Ramos (cell line): ENCODE results near the gene LRP6.
"Not testable (repeated sequence)": the region's sequence is repeated elsewhere in the genome, so short reads cannot be mapped to it uniquely, and the experiment has no call there.

Experiments
- in situ Hi-C: fragments of 300-500 bp; cut with MboI; formaldehyde crosslinking; loops from one replicate; pipeline ENCODE4 v1.14.3; 2022; ENCODE audit warnings: low sequenced_read_pairs; ENCODE audit not compliant: unreplicated experiment

Gene LRP6

DNA sequence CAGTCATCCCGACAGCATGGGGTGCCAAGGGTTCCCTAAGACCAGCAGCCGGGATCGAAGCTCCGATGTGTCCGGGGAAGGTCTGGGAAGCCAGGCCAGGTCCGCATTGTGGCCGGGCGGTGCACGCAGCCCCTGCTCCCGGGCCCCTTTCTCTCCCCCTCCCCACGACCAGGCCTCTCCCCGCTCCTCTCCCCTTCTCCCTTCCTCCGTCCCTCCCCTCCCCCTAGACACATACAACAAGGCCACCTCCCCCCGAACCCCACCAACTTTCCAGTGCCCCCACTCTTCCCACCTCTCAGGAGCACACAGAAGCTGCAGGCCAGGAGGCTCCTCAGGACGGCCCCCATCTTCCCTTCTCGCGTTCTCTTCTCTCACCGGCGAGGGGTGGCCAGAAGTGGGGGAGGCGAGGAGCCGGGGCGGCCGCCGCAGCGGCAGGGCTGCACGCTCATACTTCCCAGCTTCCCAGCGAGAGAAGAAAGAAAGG is 413 bp downstream of the LRP6 start:
- in situ Hi-C loops: no loop called here

DNA sequence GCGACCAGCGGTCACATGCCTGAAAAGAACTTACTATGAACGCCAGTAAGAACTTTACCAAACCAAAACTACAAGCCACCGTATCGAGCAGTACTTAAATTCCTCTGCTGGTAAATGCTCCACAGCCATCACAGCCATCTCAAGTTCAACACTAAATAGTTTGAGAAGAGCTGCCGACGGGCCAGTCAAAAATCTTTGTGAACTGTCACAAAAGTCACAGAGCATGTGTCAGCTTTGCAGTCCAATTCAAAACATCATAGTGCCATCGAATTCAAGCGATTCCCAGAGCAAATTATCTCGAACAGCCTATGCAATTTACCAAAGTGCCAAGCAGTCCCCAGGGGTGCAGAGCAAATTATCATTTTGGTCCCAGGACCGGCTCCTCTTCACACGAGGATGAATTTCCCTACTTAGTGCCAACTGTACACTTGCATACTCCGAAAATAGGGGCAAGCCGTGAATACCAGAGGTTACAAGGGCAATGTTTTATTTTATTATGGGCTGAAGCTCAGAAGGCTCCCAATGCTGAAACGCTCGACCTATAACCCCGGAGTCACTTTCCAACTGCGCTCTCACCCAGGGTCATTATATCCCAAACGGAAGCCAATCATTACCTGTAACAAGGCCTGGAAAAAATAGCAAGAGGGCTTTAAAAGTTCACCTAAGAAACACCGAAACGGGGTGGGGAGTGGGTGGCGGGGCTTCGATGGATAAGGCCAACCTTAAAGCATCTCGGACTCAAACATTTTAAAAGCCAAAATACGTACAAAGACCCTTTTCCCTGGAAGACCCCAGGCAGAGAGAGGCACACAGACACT is 1.1 kb downstream of the LRP6 start:
- in situ Hi-C loops: no loop called here

DNA sequence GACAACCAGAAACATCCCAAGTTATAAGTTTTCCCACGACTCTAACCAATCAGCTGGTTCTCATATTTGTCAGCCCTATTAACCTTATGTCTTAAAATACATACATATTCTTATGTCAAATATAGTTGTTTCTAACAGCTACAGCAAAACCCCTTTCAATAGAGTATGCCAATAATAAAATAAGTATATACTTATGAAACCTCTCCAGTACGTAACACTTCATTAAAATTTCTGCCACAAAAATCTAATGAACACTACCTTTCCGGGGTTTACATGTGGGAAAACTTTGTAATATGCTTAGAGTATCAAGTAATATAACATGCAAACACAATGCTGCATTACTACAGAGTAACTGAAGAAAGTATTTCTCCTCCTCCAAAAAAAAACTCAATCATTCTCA is 1.8 kb downstream of the LRP6 start:
- in situ Hi-C loops: no loop called here

DNA sequence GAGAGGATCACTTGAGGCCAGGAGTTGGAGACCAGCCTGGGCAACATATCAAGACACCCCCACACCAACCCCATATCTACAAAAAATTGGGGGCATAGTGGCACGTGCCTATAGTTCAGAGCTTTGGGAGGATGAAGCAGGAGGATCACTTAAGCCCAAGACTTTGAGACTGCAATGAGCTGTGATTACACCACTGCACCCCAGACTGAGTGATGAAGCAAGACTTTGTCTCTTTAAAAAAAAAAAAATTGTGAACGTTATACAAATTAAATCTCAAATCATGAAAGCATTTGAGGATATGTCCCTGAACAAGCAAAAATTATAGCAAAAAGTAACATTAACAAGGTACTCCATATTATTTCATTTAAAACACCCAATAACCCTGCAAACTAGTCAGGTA is 2.9 kb downstream of the LRP6 start:
- in situ Hi-C loops: no loop called here

DNA sequence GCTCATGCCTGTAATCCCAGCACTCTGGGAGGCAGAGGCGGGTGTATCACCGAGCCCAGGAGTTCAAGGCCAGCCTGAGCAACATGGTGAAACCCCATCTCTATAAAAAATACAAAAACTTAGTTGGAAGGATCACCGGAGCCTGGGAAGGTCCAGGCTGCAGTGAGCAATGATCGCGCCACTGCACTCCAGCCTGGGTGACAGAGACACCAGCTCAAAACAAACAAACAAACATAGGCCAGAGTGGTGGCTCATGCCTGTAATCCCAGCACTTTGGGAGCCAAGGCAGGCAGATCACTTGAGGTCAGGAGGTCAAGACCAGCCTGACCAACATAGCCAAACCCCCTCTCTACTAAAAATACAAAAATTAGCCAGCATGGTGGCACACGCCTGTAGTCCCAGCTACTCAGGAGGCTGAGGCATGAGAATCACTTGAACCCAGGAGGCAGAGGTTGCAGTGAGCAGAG is 10.5 kb downstream of the LRP6 start:
- in situ Hi-C loops: not testable (repeated sequence)

DNA sequence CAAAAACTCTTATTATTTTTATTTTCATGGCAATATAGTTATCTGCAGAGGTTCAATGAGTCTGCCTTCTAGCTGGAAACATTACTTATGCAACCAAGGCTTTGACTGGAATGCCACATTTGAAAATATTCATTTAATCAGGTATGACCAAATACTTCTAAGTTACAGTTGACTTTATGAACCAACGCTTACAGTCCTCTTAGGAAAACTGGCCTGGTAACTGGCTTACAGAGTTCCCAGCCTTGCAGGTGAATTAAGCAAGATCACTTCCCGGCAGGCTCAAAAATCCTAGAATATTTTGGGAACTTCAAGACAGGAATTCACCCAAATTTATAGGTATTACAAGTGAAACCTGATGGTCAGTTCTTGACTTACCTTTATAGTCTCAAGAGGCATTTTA is 12.3 kb downstream of the LRP6 start:
- in situ Hi-C loops: no loop called here

DNA sequence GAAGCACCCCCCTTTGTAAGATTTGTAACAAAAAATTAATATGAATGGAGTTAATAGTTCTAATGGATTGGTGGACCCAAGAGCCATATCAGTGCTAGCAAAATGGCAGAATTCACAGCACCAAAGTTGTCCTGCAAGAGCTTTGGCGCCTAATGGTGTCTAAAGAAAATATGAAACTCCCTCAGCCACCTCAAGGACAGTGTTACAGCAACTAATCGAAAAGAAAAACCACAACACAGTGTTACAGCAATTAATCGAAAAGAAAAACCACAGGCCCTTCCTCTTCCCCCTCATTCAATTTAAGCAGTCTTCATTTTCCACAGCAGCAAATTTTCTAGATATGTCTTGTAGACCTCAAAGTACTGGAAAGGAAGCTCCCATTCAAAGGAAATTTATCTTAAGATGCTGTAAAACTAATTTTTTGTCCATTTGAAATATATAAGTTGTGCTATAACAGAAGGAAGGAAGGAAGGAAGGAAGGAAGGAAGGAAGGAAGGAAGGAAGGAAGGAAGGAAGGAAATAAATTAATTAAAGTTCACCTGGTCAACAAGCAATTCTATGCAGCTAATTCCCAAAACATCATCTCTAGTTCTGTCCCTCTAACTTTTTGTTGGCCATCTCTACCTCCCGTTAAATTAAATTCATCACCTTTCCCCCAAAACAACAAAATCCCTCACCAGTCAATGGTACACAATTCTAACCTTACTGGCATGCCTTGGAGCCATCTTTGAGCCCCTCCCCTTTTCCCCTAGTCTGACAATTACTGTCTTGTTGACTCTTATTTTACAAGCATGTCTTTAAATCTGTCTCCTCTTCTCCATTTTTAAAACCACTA is 17.4 kb downstream of the LRP6 start:
- in situ Hi-C loops: no loop called here

DNA sequence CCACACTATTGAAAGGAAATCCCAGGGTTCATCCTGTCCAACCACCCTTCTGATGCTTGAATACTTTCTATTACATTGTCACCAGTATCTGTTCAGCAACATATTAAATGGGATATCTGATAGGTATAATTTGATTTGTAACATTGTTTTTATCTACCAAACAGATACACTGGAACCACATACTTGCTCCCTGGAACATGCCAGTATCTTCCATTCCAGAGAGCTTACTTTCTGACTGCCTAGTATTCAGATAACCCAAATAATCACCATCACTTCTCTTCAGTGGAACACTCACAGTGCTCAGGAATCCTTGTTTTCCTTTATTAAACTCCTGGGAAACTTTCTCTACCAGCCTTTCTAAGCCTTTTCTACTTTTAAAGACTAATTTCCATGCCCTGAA is 19.3 kb downstream of the LRP6 start:
- in situ Hi-C loops: no loop called here

DNA sequence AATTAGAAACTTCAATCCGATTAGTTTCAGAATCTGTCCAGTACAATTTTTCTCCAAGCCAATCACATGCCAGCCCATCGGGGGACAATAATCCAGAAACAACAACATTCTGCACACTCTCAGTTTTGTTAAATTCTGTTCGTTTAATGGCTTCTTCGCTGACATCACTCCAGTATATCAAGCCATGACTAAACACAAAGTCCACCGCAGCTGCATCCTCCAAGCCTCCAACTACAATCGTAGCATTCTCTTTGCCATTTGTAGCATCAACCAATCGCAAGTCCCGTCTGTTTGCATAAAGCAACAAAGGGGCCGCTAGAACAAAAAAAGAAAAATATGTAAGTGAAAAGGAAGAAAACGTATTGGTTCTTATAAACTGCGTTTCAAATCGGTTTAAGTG is 22.5 kb downstream of the LRP6 start:
- in situ Hi-C loops: no loop called here

DNA sequence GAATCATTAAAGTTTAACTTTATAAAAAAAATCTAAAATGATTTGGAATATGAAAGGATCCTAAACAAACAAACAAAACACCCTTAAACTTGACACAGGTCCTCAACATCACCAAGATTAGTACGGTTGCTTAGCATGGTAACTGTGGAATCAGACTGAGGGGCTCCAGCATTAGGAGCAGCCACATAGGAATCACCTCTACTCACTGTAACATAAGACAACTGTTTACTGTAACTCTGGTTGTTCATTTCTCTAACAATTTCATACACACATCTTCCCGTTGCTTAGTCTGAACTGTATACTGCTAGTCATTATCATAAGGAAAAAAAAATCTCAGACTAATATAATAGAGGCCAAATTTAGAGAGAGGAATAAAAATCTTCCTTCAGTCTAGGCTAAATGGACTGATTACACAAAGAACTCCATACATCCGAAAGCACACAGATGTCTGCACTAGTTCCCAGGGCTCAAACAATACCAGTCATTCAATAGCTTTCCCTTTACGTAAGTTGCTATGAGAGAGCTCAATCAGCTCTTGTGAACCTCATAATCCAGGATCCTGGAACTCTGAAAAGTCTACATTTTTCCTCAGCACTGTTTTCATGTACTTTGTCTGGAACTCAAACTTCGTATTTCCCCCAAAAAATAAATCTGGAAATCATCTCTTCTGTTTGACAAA is 26.0 kb downstream of the LRP6 start:
- in situ Hi-C loops: no loop called here

DNA sequence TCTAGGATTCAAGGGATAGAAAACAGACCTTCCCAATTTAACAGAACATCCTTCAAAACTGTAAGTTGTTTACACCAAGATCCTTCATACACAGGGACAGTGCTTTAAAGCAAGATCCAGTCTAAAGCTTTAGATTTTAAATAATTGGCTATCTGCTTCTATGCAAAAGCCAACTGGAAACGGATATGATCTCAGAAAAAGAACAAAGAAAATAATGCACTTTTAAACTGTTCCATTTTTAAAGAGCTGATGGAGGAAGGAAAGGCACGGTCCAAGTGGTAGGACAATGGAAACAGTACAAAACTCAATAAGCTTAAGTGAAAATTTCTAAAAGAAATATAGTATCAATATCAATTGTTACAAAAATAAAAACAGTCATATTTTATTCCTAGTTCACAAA is 27.7 kb downstream of the LRP6 start:
- in situ Hi-C loops: no loop called here

DNA sequence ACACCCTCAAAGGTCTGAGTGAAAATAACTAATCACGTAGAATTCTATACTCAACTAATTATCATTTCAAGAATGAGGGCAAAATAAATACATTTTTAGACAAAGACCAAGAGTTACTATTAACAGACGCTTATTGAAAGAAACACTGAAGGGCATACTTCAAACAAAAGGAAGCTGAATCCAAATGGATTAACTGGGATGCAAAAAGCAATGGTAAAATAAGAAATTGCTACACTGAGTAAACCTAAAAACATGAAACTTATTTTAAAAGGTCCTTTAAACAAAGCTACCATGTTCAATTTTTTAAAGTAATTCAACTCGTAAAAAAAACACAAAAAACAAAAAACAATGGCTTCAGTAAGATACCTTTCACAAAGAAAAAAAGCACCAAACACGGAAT is 28.2 kb downstream of the LRP6 start:
- in situ Hi-C loops: no loop called here

DNA sequence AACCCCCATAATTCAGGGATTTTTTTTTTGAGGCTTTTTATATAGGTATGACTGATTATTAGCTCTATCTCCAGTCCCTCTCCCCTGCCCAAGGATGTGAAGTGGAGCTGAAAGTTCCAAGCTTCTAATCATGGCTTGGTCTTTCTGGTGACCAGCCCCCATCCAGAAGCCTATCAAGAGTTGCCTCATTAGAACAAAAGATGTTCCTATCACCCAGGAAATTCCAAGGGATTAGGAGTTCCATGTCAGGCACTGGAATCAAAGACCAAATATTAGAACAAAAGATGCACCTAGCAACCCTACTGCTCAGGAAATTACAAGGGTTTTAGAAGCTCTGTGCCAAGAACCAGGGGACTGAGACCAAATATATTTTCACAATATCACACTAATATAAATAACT is 29.9 kb downstream of the LRP6 start:
- in situ Hi-C loops: no loop called here

DNA sequence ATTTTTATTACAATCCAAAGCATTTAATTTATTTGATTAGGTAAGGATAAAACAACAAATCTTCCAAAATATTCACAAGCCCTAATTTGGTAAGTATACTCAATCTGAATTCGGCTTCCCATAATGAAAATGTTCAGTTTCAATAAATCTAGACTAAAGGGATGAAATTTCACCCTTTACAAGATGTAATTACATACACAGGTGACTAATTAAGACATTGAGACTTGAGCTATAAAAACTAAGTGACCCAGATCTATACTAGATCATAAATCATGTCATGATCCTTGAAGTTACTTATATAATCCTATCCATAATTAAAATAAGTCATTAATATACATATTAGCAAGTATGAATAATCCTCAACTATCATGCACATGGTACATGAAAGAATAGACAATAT is 36.6 kb downstream of the LRP6 start:
- in situ Hi-C loops: no loop called here

DNA sequence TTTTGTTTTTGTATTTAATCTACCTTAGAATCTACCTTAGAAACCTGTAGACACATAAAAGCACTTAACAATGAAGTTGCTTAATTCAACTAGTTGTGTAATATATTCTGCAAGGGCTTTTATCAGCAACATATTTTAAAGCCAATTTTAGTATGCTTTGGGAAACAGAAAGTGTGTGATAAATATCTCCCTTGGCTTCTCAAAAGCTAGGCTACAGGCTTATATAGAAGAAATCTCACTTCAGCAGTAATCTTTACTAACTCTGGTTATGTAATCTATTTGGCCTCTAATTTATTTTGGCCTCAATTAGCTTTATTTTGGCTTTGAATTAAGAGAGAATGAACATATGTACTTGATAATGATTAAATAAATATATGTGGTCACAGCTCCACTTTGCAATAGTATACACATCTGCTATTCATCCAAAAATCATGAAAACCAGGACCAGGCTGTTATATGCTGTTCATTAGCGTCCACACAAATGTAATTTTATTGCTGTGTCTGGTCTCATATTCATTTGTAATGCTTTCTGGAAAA is 37.2 kb downstream of the LRP6 start:
- in situ Hi-C loops: no loop called here

DNA sequence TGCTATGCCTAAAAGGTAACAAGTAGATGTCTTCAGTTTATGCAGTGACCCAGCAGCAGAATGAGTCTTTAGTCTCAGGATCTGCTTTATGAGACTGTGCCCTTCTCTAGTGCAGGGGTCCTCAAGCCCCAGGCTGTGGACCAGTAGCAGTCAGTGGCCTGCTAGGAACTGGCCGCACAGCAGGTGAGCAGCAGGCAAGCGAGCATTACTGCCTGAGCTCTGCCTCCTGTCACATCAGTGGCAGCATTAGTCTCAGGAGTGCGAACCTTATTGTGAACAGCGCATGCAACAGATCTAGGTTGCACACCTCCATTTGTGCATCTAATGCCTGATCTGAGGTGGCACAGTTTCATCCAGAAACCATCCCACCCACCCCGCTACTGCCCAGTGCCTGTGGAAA is 38.4 kb downstream of the LRP6 start:
- in situ Hi-C loops: no loop called here

DNA sequence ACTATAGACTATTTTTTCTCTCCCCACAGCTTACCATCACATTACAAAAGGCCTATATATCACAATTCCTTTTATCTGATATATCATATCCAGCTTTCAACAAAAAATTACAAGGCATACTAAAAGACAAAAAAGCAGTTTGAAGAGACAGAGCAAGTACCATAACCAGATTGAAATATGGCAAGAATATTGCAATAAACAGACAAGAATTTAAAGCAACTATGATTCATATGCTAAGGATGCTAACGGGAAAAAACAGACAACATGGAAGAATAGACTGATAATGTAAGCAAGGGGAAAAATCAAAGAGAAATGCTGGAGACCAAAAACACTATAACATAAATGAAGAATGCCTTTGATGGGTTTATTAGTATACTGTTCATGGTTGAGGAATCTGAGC is 40.7 kb downstream of the LRP6 start:
- in situ Hi-C loops: no loop called here

DNA sequence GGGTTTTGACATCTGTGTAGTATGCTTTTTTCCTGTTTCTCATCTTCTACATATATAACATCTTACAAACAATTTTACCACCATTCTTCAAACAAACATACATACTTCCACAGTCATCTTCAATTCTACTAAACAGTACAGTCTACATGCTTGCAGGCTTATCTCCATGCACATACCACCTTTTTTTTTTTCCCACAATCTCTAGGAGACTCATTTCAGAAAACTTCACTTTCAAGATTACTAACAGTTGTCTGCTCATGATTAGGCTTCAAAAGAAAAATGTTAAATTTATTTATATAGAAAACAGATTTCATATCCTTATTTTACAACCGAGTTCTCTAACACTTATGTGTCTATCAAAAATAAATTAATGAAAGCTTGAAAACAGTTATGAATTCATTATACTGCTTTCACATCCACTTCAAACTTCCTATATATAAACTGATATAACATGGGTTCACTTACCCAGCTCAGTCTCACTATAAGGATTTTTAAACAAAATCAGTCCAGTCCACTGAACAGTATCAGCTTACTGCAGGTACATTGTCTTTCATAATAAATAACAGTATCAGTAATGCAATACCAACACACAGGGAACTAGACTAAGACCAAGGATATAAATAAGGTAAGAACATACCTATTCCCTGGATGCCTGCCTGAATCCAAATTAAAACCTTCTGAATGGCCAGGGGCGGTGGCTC is 42.5 kb downstream of the LRP6 start:
- in situ Hi-C loops: no loop called here

DNA sequence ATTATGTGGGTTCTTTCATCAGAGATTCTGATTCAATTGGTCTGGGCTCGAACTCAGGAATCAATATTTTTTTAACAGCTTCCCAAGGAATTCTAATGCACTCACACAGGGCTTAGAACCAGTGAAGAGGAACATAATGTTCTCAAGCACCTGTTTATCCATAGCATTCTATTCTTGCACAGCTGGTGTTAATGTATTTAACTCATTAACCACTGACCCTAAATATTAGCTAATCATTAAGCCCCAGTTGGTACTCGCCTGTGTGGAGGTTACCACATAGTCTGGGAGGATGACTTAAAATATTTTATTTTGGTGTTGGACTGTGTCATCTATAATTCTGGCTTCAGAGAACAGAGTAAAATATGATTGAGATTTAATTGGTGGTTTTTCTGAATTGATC is 45.3 kb downstream of the LRP6 start:
- in situ Hi-C loops: no loop called here

DNA sequence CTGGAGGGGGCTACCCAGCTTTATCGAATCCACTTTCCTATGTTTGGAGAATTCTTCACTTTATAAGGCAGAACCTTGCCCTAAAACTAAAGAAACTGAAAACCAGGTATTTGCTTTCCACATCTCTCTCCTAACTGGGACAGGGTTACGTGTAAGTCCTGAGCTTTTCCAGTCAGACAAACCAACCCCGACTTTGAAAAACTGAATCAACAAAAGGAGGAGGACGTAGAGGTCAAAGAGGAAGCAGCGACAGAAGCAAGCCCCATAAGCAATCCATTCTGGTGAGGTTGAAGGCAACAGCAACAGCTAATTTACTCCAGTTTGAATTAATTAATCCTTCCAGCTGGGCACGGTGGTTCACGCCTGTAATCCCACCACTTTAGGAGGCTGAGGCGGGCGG is 47.2 kb downstream of the LRP6 start:
- in situ Hi-C loops: no loop called here
